Osteocyte (in vitro differentiated cells): ENCODE results near the gene ZNF638. TPM values are rescaled to one million over a fixed set of nuclear protein-coding genes. Genes with fewer than 3 reads are reported as not detected.

ENCODE experiments used
- DNase-seq: peaks from one replicate; pipeline ENCODE4 v3.0.0; 2021; ENCODE audit warnings: mixed read lengths; ENCODE audit not compliant: unreplicated experiment; ENCODE audit errors: extremely low spot score
- H3K27ac Mint-ChIP-seq: one replicate; pipeline ENCODE4 v1.8.0; 2021; ENCODE audit warnings: mild to moderate bottlenecking, mixed read lengths; ENCODE audit not compliant: unreplicated experiment
- H3K27me3 Mint-ChIP-seq: one replicate; pipeline ENCODE4 v1.8.0; 2021; ENCODE audit warnings: mixed read lengths; ENCODE audit not compliant: unreplicated experiment
- H3K36me3 Mint-ChIP-seq: one replicate; pipeline ENCODE4 v1.8.0; 2021; ENCODE audit warnings: mixed read lengths; ENCODE audit not compliant: unreplicated experiment
- H3K4me1 Mint-ChIP-seq: one replicate; pipeline ENCODE4 v1.8.0; 2021; ENCODE audit warnings: mixed read lengths; ENCODE audit not compliant: unreplicated experiment
- H3K4me3 Mint-ChIP-seq: one replicate; pipeline ENCODE4 v1.8.0; 2021; ENCODE audit warnings: mild to moderate bottlenecking, moderate library complexity, mixed read lengths; ENCODE audit not compliant: unreplicated experiment
- H3K9me3 Mint-ChIP-seq: one replicate; pipeline ENCODE4 v1.8.0; 2021; ENCODE audit warnings: mixed read lengths; ENCODE audit not compliant: unreplicated experiment
- CTCF ChIP-seq: fragments of 200-600 bp; sonication (generic); IDR thresholded peaks from 2 replicates; pipeline ENCODE4 v1.5.0; 2021; ENCODE audit warnings: antibody characterized with exemption, mild to moderate bottlenecking, moderate library complexity
- total RNA-seq: library from RNA; stranded (reverse); gene quantifications from 2 replicates; pipeline ENCODE4 v1.2.1, GENCODE V29; 2021

ZNF638 gene
- total RNA-seq, 1 donor from 2014 or later, result 123 TPM

GRCh38 chr2:71474116-71474743 is 142.6 kb downstream of the ZNF638 start:
- H3K27ac Mint-ChIP-seq, result no peak overlapping the region
- H3K27me3 Mint-ChIP-seq, result no peaks in the 10 kb centered on the region
- no peak for TF ChIP-seq CTCF
- peaks cover 10% of the 10 kb centered on the region for H3K36me3 Mint-ChIP-seq
- H3K4me1 Mint-ChIP-seq, result peaks cover 61% of the 10 kb centered on the region
- H3K9me3 Mint-ChIP-seq, result no peaks in the 10 kb centered on the region
- no peak for DNase-seq
- H3K4me3 Mint-ChIP-seq, result no peak overlapping the region

GRCh38 chr2:71474744-71475397 is 143.3 kb downstream of the ZNF638 start:
- DNase-seq, result no peak
- peaks cover 11% of the 10 kb centered on the region for H3K36me3 Mint-ChIP-seq
- H3K4me3 Mint-ChIP-seq, result no peak overlapping the region
- no peaks in the 10 kb centered on the region for H3K9me3 Mint-ChIP-seq
- TF ChIP-seq CTCF, result no peak
- peaks cover 56% of the 10 kb centered on the region for H3K4me1 Mint-ChIP-seq
- no peak overlapping the region for H3K27ac Mint-ChIP-seq
- H3K27me3 Mint-ChIP-seq, result no peaks in the 10 kb centered on the region

- H3K9me3 Mint-ChIP-seq, result no peaks in the 10 kb centered on the region
- no peak overlapping the region for H3K4me3 Mint-ChIP-seq
- TF ChIP-seq CTCF, result no peak
- peaks cover 43% of the 10 kb centered on the region for H3K4me1 Mint-ChIP-seq
- DNase-seq, result no peak
- peaks cover 11% of the 10 kb centered on the region for H3K36me3 Mint-ChIP-seq
- peak overlapping the region; percentile 27 for H3K27ac Mint-ChIP-seq
- H3K27me3 Mint-ChIP-seq, result no peaks in the 10 kb centered on the region
Observed at GRCh38 chr2:71476495-71476894, 144.9 kb downstream of the ZNF638 start.

GRCh38 chr2:71477231-71477691 is 145.7 kb downstream of the ZNF638 start:
- no peak for DNase-seq
- no peak overlapping the region for H3K4me3 Mint-ChIP-seq
- H3K36me3 Mint-ChIP-seq, result peaks cover 13% of the 10 kb centered on the region
- H3K9me3 Mint-ChIP-seq, result no peaks in the 10 kb centered on the region
- no peaks in the 10 kb centered on the region for H3K27me3 Mint-ChIP-seq
- no peak for TF ChIP-seq CTCF
- H3K4me1 Mint-ChIP-seq, result peaks cover 43% of the 10 kb centered on the region
- H3K27ac Mint-ChIP-seq, result peak overlapping the region; percentile 27

GRCh38 chr2:71478806-71479205 is 147.2 kb downstream of the ZNF638 start:
- Mint-ChIP-seq H3K4me3 (no peak overlapping the region), H3K27me3 (no peaks in the 10 kb centered on the region), H3K27ac (no peak overlapping the region), H3K4me1 (peaks cover 37% of the 10 kb centered on the region), H3K36me3 (peaks cover 17% of the 10 kb centered on the region), H3K9me3 (no peaks in the 10 kb centered on the region)
- TF ChIP-seq CTCF, result no peak
- DNase-seq, result no peak
